ENCODE measurements around the gene NUP85.
A peak's percentile ranks its signal among the peaks of the same experiment; 100 is the strongest.

NUP85 gene

DNA sequence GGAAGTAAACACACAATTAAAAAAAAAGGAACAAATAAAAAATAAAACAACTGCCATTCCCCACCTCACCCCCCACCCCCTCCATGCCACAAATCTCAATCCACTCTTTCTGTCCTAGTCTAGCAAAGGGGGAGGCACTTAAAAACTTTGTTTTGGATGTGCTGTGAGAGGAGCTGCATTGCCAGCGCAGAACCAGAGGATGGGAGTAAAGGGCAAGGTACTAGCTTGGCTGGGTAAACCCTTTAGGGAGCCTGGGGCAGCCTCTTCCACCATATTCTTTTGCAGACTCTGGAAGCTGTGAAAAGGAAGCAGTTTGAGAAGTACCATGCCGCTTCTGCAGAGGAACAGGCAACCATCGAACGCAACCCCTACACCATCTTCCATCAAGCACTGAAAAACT lies 57.6 kb downstream of the NUP85 start:
- TF ChIP-seq Cebpa-rat (IDR thresholded peaks at IDR 0.05) = no peak
- Histone ChIP-seq H3K36me3 (peaks cover 33 to 65% (median 49%) of the 10 kb centered on the region in 11 experiments), H3K4me2 (peak overlapping the region; percentile 82 to 98 (median 95)), H3K27ac (peak overlapping the region in 7 of 11 experiments; percentile 95 to 99 (median 97); a peak in 11 of 22 replicates), H3K9ac (peak overlapping the region; percentile 95 to 99 (median 99); a peak in 21 of 22 replicates), H4K20me1 (peaks cover 0 to 44% (median 18%) of the 10 kb centered on the region in 11 experiments; a peak in 10 of 22 replicates), H3K27me3 (no peaks in the 10 kb centered on the region), H3K4me3 (peak overlapping the region; percentile 85 to 98 (median 88); a peak in 18 of 20 replicates), H3K9me3 (replicated peaks in 1 of 11) (no peaks in the 10 kb centered on the region), H3K4me1 (peaks cover 27 to 72% (median 52%) of the 10 kb centered on the region in 10 experiments)

DNA sequence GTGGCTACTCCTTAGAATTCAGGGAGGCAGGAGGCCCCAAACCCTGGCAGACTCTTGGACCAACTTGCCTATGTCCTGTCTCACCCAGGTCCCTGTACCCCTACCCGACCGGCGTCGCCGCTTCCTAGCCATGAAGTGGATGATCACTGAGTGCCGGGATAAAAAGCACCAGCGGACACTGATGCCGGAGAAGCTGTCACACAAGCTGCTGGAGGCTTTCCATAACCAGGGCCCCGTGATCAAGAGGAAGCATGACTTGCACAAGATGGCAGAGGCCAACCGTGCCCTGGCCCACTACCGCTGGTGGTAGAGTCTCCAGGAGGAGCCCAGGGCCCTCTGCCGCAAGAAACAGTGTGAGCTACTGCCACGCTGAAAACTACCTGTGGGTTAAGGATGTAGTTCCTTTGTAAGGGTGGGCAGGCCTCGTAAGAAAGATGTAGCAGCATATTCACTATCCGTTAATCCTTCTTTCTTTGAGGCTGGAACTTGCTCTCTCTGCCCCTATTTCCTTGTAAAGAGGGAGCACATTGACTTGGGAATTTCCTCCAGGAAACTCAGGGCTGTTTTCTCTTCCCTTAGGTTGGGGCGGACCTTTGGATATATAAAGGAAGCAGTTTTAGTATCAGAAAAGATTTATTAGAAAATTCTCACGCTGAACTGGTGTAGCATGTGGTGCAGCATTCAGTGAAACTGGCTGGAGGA lies 60.3 kb downstream of the NUP85 start:
- TF ChIP-seq Cebpa-rat (IDR thresholded peaks at IDR 0.05) = no peak
- Histone ChIP-seq H3K27me3 (no peaks in the 10 kb centered on the region), H3K36me3 (peaks cover 33 to 53% (median 48%) of the 10 kb centered on the region in 11 experiments), H3K4me2 (peak overlapping the region in 3 of 11 experiments; percentile 95 to 99 (median 98); a peak in 5 of 22 replicates), H3K27ac (peak overlapping the region in 2 of 11 experiments; percentile 5 to 22; a peak in 1 of 22 replicates), H3K4me1 (peaks cover 31 to 70% (median 56%) of the 10 kb centered on the region in 10 experiments), H3K4me3 (no peak overlapping the region), H3K9ac (peak overlapping the region in 3 of 11 experiments; percentile 6 to 19 (median 18); a peak in 3 of 22 replicates), H4K20me1 (peaks cover 0 to 24% (median 5%) of the 10 kb centered on the region in 11 experiments; a peak in 9 of 22 replicates), H3K9me3 (replicated peaks in 1 of 11) (no peaks in the 10 kb centered on the region)

DNA sequence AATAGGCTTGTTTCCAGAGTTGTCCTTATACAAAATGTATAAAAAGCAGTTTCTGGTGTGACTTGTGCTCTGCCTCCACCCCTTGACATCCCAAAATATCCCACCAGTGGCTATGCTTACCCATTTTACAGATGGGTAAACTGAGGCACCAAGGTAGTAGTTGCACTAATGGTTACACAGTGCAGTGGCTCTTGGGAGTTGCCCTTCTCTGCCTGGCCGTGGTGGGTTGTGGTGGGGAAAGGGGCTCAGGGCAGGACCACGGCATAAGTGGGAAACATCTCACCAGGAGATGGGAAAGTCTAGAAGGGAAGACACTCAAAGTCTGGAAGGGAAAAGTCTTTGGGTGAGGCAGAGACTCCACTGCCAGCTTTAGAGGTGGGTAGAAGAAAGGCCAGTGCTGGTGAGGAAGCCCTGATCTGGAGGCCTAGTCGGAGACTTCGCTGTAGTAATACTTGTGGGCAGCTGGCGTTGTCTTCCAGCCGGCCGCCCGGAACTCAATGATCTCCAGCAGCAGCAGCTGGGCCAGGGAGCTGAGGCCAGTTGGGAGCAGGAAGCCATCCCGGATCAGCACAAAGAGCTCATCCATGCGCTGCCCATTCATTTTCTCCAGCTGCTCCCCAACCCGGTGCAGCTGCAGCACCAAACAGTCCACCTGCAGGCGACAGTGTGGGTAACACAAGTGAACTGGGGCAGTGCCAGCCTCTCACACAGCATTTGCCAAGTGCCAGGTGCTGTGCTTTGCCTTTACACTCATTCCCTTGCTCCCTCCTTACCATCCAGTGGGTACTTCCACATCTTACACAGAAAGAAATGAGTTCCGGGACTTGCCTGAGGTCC lies 61.1 kb downstream of the NUP85 start:
- Histone ChIP-seq H3K4me1 (peaks cover 31 to 73% (median 57%) of the 10 kb centered on the region in 10 experiments), H4K20me1 (peaks cover 0 to 24% (median 5%) of the 10 kb centered on the region in 11 experiments; a peak in 8 of 22 replicates), H3K4me2 (peak overlapping the region in 6 of 11 experiments; percentile 8 to 100 (median 98); a peak in 8 of 22 replicates), H3K9ac (peak overlapping the region in 4 of 11 experiments; percentile 3 to 11 (median 6); a peak in 5 of 22 replicates), H3K27me3 (no peaks in the 10 kb centered on the region), H3K4me3 (no peak overlapping the region), H3K27ac (peak overlapping the region in 2 of 11 experiments; percentile 1 to 22; a peak in 1 of 22 replicates), H3K9me3 (replicated peaks in 1 of 11) (no peaks in the 10 kb centered on the region), H3K36me3 (peaks cover 33 to 53% (median 48%) of the 10 kb centered on the region in 11 experiments)
- TF ChIP-seq Cebpa-rat (IDR thresholded peaks at IDR 0.05) = no peak

DNA sequence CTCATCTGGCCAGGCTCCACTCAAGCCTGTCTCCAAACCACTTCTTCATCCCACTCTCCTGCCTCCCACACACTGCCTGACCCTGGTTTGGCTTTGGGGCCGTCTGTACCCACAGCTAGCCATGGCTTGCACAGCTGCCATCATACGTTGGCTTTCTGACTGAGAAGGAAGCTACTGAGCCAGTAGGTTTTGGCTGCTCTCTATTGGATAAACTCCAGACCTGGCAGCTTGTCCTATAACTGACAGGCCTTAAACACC lies 61.6 kb downstream of the NUP85 start:
- Histone ChIP-seq H3K9ac (peak overlapping the region in 3 of 11 experiments; percentile 3 to 16 (median 11); a peak in 3 of 22 replicates), H3K27ac (peak overlapping the region in 3 of 11 experiments; percentile 1 to 22 (median 8); a peak in 2 of 22 replicates)

DNA sequence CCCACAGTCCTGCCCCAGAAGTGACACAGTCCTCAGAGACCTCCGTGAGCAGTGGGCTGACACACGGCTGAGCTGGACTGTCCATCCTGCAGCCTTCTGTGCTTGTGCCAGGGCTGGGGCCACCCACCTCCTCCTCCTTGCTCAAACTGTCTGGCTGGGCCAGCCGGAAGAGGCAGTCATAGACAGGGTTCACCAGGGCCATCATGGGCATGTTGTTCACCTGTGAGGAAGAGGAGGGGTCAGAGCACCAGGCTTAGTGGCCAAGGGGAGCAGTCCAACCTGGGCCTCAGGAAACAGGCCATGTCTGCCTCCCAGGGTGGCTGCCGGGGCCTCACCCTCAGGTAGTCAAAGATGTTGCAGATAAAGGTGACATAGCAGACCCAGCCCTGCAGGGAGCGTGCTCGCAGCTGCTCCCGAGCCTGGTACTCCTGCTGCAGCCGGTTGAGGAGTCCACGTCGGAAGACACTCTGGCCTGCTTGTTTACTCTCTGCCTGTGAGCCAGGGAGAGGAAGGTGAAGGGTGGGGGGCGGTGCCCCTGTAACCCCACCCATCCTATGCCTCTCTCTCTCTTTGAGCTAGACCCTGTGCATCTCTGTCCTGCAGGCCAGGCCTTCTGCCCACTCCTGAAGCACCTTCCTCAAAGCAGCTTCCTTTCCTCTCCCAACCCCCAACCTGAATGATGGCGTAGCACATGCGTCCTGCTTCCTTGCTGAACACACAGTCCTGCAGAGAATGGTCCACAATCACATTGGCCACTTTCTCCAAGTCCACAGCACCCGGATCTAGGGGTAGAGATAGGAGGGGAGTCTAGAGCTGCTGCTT lies 62.1 kb downstream of the NUP85 start:
- TF ChIP-seq Cebpa-rat (IDR thresholded peaks at IDR 0.05) = no peak
- Histone ChIP-seq H3K27me3 (no peaks in the 10 kb centered on the region), H3K4me1 (peaks cover 38 to 79% (median 64%) of the 10 kb centered on the region in 10 experiments), H3K4me2 (peak overlapping the region in 5 of 11 experiments; percentile 95 to 100 (median 99); a peak in 11 of 22 replicates), H4K20me1 (peaks cover 6 to 32% (median 13%) of the 10 kb centered on the region in 11 experiments; a peak in 19 of 22 replicates), H3K9me3 (replicated peaks in 1 of 11) (no peaks in the 10 kb centered on the region), H3K27ac (peak overlapping the region in 4 of 11 experiments; percentile 1 to 44 (median 12); a peak in 3 of 22 replicates), H3K9ac (peak overlapping the region in 4 of 11 experiments; percentile 3 to 47 (median 14); a peak in 3 of 22 replicates), H3K4me3 (peak overlapping the region in 1 of 10 experiments; percentile 0; a peak in 1 of 20 replicates), H3K36me3 (peaks cover 37 to 58% (median 51%) of the 10 kb centered on the region in 11 experiments)

More for the DNA sequence above, 61.6 kb downstream of the NUP85 start:
- Histone ChIP-seq H3K36me3 (peaks cover 33 to 53% (median 48%) of the 10 kb centered on the region in 11 experiments), H3K4me3 (no peak overlapping the region; a peak in 1 of 20 replicates), H3K4me1 (peaks cover 36 to 79% (median 62%) of the 10 kb centered on the region in 10 experiments), H3K9me3 (replicated peaks in 1 of 11) (no peaks in the 10 kb centered on the region), H3K4me2 (peak overlapping the region in 5 of 11 experiments; percentile 95 to 100 (median 99); a peak in 10 of 22 replicates), H4K20me1 (peaks cover under 1 to 26% (median 7%) of the 10 kb centered on the region in 11 experiments; a peak in 17 of 22 replicates), H3K27me3 (no peaks in the 10 kb centered on the region)
- TF ChIP-seq Cebpa-rat (IDR thresholded peaks at IDR 0.05) = no peak

DNA sequence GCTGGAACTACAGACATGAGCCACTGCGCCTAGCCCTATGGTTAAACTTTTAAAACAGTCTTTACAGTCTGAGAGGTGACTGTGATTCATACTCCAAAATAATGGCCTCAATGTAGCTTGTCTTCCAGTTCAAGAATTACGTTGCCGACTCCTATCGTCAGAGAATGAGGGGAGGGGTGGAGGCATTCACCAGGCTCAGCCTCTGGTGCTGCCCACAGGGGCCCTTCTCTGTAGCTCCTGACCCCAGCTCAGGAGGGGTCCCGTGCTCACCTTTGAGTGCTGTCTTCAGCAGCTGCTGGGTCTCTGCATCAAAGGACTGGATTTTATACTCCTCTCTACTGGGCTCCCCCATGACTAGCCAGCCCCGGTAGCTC lies 64.4 kb downstream of the NUP85 start:
- Histone ChIP-seq H3K27me3 (no peaks in the 10 kb centered on the region), H3K9me3 (replicated peaks in 1 of 11) (no peaks in the 10 kb centered on the region), H3K4me1 (peaks cover 35 to 81% (median 62%) of the 10 kb centered on the region in 10 experiments), H3K36me3 (peaks cover 44 to 58% (median 53%) of the 10 kb centered on the region in 11 experiments), H3K27ac (peak overlapping the region; percentile 83 to 98 (median 93)), H3K9ac (peak overlapping the region; percentile 87 to 98 (median 95)), H3K4me3 (peak overlapping the region; percentile 79 to 98 (median 89)), H3K4me2 (peak overlapping the region; percentile 93 to 100 (median 99)), H4K20me1 (peaks cover 12 to 51% (median 30%) of the 10 kb centered on the region in 11 experiments; a peak in 19 of 22 replicates)
- TF ChIP-seq Cebpa-rat (IDR thresholded peaks at IDR 0.05) = no peak

DNA sequence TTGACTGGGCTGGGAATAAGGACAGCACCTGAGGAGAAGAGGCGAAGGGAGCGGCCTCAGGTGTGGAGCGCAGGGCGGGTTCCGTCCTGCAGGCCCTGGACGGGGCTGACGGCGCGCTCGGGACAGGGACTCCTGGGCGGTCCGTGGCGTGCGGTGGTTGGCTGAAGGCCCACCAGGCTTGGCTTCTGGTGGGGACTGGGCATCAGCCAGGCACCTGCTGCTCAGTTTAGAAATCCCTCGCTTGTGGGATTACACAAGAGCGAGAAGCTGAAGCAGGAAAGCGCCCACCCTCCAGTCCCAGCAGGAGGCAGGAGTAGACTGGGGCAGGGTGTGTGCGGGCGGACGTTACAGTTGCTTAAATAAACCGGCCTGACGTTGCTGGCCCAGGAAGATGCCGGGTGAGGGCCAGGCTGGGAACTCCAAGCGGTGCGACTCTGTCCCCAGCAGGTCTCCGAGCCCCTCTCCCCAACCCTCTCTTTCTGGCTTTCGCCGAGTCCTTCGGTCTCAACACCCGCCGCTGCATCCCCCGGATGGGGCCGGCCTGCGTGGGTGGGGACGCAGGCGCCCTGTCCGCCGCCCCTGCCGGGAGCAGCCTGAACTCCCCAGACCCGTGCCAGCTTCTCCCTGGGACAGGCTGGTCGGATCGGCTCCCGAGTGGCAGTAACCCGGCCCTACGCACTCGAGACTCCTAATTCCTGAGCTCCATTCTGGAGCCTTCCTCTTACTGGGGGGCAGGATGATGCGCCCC lies 64.9 kb downstream of the NUP85 start:
- TF ChIP-seq Cebpa-rat (IDR thresholded peaks at IDR 0.05) = peak in 6 of 11 experiments; percentile 27 to 77 (median 54); a peak in 5 of 22 replicates
- Histone ChIP-seq H3K4me1 (peaks cover 35 to 78% (median 62%) of the 10 kb centered on the region in 10 experiments), H3K9ac (peak overlapping the region; percentile 87 to 98 (median 95)), H3K36me3 (peaks cover 44 to 58% (median 53%) of the 10 kb centered on the region in 11 experiments), H3K9me3 (replicated peaks in 1 of 11) (no peaks in the 10 kb centered on the region), H3K4me2 (peak overlapping the region; percentile 93 to 100 (median 99)), H3K27ac (peak overlapping the region; percentile 83 to 98 (median 93)), H3K4me3 (peak overlapping the region; percentile 79 to 98 (median 89)), H3K27me3 (no peaks in the 10 kb centered on the region), H4K20me1 (peaks cover 12 to 51% (median 29%) of the 10 kb centered on the region in 11 experiments; a peak in 19 of 22 replicates)
